DMS 273 (cell line): ENCODE data around the gene GRIK4.

Source experiments
- DNase-seq: peaks from one replicate; lab custom pipeline; 2025; ENCODE audit not compliant: unreplicated experiment; lab: John Stamatoyannopoulos, UW

The GRIK4 gene

GRCh38 chr11:120505801-120506425, 5.6 kb upstream of the GRIK4 start:
- no peak for DNase-seq

GRCh38 chr11:120509346-120510053, 2.0 kb upstream of the GRIK4 start:
- no peak for DNase-seq

- no peak for DNase-seq
Observed at GRCh38 chr11:120510406-120511115, 987 bp upstream of the GRIK4 start.

- peak; percentile 21 for DNase-seq
Observed at GRCh38 chr11:120511820-120512738, 531 bp downstream of the GRIK4 start.

GRCh38 chr11:120512739-120513435, 1.3 kb downstream of the GRIK4 start:
- DNase-seq = peak; percentile 39

- no peak for DNase-seq
Observed at GRCh38 chr11:120513436-120514315, 2.1 kb downstream of the GRIK4 start.

GRCh38 chr11:120514541-120515121, 3.1 kb downstream of the GRIK4 start:
- DNase-seq = no peak

- no peak for DNase-seq
Observed at GRCh38 chr11:120515186-120515723, 3.7 kb downstream of the GRIK4 start.

GRCh38 chr11:120516461-120517389, 5.2 kb downstream of the GRIK4 start:
- DNase-seq = no peak

GRCh38 chr11:120517390-120517761, 5.8 kb downstream of the GRIK4 start:
- no peak for DNase-seq

GRCh38 chr11:120517801-120518291, 6.3 kb downstream of the GRIK4 start:
- DNase-seq = no peak

- DNase-seq = no peak
Observed at GRCh38 chr11:120518356-120518755, 6.8 kb downstream of the GRIK4 start.

GRCh38 chr11:120519474-120519873, 7.9 kb downstream of the GRIK4 start:
- no peak for DNase-seq

- no peak for DNase-seq
Observed at GRCh38 chr11:120520091-120520822, 8.7 kb downstream of the GRIK4 start.

GRCh38 chr11:120521176-120521575, 9.6 kb downstream of the GRIK4 start:
- no peak for DNase-seq

GRCh38 chr11:120522021-120522420, 10.5 kb downstream of the GRIK4 start:
- DNase-seq = no peak

GRCh38 chr11:120522736-120523135, 11.2 kb downstream of the GRIK4 start:
- DNase-seq = no peak
